Smooth muscle cell of the coronary artery (primary cell): ENCODE results near the gene OR13C8. TPM values are rescaled to one million over a fixed set of nuclear protein-coding genes. Genes with fewer than 3 reads are reported as not detected.

Experiments used
- total RNA-seq: library from RNA; depleted of rRNA; stranded (reverse); fragments of >200 nt; gene quantifications from 2 replicates; pipeline ENCODE4 v1.2.3, GENCODE V29; 2014; ENCODE audit warnings: low replicate concordance

OR13C8 gene
- total RNA-seq, result not detected in 2 replicates

GRCh38 chr9:104568868-104569267 is at the start of gene OR13C8:
Gene OR13C8, plus strand, starts transcription at chr9:104569168. Its CDS starts 0 bp downstream, at chr9:104569168.

GRCh38 chr9:104527109-104527508 is 41.9 kb upstream of the OR13C8 start, which contains the start of gene OR13C4:
Gene OR13C4, minus strand, starts transcription at chr9:104527209. Its CDS starts 0 bp downstream, at chr9:104527209.

GRCh38 chr9:104536756-104537155 is 32.2 kb upstream of the OR13C8 start, which contains the start of gene OR13C3:
Gene OR13C3, minus strand, starts transcription at chr9:104536856. Its CDS starts 133 bp downstream, at chr9:104536723.

GRCh38 chr9:104599313-104599712 is 30.3 kb downstream of the OR13C8 start, which contains the start of gene OR13C5:
Gene OR13C5, minus strand, starts transcription at chr9:104599413. Its CDS starts 0 bp downstream, at chr9:104599413.

GRCh38 chr9:104605527-104605926 is 36.6 kb downstream of the OR13C8 start, which contains the start of gene OR13C2:
Gene OR13C2, minus strand, starts transcription at chr9:104605627. Its CDS starts 0 bp downstream, at chr9:104605627.

GRCh38 chr9:104618104-104618503 is 49.1 kb downstream of the OR13C8 start, which contains the start of gene OR13C9:
Gene OR13C9, minus strand, starts transcription at chr9:104618204. Its CDS starts 0 bp downstream, at chr9:104618204.

Other genes with a start within 250 kb of the OR13C8 start
- not detected in 2 replicates for gene OR13F1, start 64.9 kb upstream of the OR13C8 start, total RNA-seq
- not detected in 2 replicates for gene OR13C4, start 42.0 kb upstream of the OR13C8 start, total RNA-seq
- not detected in 2 replicates for gene OR13C3, start 32.3 kb upstream of the OR13C8 start, total RNA-seq
- not detected in 2 replicates for gene OR13C5, start 30.2 kb downstream of the OR13C8 start, total RNA-seq
- gene OR13C2, start 36.5 kb downstream of the OR13C8 start, total RNA-seq, result not detected in 2 replicates
- not detected in 2 replicates for gene OR13C9, start 49.0 kb downstream of the OR13C8 start, total RNA-seq
- gene OR13D1, start 125.3 kb downstream of the OR13C8 start, total RNA-seq, result not detected in 2 replicates
- 8.5 and 67.3 TPM in 2 replicates for gene NIPSNAP3A, start 178.5 kb downstream of the OR13C8 start, total RNA-seq
- 0.35 and 1.4 TPM in 2 replicates for gene NIPSNAP3B, start 195.0 kb downstream of the OR13C8 start, total RNA-seq